GM19372 (cell line): ENCODE results near the gene S100G.
"Not testable (repeated sequence)": the region's sequence is repeated elsewhere in the genome, so short reads cannot be mapped to it uniquely, and the experiment has no call there.

ENCODE experiments used
- ATAC-seq: cut with Tn5 transposase; IDR thresholded peaks from one replicate; pipeline ENCODE4 v1.9.1; 2021; ENCODE audit warnings: mild to moderate bottlenecking, low read depth, moderate library complexity; ENCODE audit not compliant: unreplicated experiment

S100G gene, protein sequence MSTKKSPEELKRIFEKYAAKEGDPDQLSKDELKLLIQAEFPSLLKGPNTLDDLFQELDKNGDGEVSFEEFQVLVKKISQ

DNA sequence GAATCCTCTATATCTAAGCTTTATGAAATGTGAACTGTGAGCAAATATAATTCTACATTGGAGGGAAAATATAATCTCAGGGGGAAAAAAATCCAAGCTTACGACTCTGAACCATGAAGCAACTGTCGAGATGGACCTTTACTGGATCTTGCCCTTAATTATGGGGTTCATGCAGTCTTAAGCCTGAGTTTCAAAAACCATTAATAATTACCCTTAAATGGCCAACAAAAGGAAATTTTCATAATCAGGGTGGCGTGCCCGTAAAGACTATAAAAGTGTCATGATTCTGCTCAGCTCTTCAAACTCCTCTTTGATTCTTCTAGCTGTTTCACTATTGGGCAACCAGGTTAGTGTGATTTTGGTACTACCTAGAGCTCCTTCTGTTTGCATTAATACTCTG lies at the start of gene S100G:
Gene S100G (plus strand): TSS at position 301 of the 400 bp plus-strand sequence. CDS start 849 bp downstream, outside the sequence.
- no peak for ATAC-seq

GRCh38 chrX:16601885-16602284 lies 48.1 kb upstream of the S100G start:
- no peak for ATAC-seq

- ATAC-seq: not testable (repeated sequence)
Measured at GRCh38 chrX:16603235-16603634, 46.7 kb upstream of the S100G start.

GRCh38 chrX:16603822-16604221 lies 46.1 kb upstream of the S100G start:
- ATAC-seq: no peak

DNA sequence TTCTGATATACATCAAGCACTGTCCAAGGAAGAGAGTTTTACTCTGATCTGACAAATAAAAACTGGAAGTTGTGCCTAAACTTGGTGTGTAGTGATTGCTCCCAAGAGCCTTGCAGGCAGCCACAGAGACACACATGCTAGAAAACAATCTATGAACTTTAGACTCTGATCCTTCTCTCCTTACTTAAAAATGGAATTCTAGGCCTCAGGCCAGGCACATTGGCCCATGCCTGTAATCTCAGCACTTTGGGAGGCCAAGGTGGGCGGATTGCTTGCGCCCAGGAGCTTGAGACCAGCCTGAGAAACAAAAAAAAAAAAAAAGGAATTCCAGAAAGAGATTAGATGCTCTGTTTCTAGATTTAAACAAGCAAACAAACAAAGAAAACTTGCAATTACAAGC lies 45.6 kb upstream of the S100G start:
- no peak for ATAC-seq

DNA sequence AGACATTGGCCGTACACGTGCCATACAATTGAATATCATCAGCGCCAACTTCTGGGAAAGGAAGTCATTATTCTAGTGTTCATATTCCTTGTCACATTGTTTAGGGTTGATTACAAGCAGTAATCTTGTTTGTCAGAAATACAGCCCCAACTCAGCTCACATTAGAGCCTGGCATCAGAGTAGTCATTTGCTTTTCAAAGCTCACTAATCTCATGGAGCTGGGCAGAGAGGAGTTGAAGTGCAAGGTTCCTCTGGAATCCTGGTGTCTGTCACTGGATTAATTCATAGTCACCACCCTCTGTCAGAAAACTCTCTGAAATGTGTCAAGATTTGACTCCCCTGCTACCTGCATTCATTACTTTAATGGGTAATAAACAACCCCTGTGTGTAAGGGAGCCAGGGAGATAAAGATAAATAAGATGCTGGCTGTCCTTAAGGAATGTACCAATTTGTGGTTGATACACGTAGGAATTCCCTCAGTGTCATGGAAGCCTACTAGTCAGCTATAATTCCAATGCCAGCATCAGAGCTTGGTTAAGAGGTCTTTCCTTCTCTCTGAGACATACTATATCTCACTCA lies 43.7 kb upstream of the S100G start:
- no peak for ATAC-seq

- ATAC-seq: no peak
Measured at GRCh38 chrX:16610121-16610621, 39.8 kb upstream of the S100G start.

DNA sequence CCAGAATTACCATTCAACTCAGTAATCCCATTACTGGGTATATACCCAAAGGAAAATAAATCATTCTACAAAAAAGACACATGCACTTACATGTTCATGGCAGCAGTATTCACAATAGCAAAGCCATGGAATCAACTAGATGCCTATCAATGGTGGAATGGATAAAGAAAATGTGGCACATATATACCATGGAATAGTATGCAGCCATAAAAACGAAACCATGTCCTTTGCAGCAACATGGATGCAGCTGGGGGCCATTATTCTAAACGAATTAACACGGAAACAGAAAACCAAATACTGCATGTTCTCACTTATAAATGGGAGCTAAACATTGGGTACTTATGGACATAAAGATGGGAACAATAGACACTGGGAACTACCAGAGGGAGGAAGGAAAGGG lies 39.3 kb upstream of the S100G start:
- not testable (repeated sequence) for ATAC-seq

GRCh38 chrX:16612257-16612897 lies 37.6 kb upstream of the S100G start:
- ATAC-seq: no peak

DNA sequence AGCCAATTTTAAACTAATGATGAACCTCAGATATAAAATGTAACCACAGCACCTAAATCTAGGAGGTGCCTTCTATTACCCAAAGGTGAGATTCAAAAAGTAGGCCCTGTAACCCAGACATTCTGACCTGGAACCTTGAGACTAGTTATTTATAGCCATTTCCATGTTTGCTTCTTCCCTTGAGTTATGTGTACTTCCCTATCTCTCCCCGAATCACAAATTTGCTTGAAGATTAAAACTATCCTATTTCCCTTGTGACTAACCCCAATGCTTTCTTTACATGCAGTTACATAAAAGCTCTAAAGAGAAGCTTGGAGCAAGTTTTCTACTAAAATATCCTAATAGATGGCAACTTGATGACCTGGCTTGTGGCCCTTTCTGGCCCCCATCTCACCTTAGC lies 32.6 kb upstream of the S100G start:
- no peak for ATAC-seq

- ATAC-seq: no peak
Measured at GRCh38 chrX:16618422-16618821, 31.5 kb upstream of the S100G start.

DNA sequence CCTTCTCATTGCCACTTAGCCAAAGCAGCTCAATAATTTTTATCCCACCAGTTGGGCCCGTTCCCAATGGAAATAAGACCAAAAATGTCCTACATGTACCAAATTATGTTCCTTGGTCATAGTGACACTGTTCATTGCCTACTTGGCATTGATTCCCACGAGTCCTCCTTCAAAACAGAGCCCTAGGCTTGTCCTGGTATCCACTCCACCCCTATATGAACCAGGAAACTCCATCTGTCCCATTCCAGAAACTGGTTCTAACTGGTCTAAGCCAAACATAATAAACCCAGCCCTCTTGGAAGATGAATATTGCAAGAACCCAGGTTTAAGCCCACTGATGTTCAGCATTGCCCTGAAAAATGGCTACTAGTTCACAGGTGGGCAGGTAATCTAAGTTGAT lies 30.9 kb upstream of the S100G start:
- no peak for ATAC-seq

DNA sequence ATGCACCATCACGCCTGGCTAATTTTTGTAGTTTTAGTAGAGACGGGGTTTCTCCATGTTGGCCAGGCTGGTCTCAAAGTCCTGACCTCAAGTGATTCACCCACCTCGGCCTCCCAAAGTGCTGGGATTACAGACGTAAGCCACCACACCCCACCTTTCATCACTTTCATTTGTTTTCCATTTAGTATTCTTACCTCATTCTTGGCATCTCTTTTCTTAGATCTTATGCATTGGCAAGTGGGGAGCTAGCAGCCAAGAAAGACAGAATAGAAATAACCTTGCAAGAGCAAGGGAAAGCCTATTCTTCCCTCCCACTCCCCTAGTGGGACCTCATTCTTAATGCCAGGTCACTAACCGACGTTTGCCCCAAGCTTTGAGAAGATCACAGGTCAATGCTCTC lies 21.4 kb upstream of the S100G start:
- not testable (repeated sequence) for ATAC-seq

DNA sequence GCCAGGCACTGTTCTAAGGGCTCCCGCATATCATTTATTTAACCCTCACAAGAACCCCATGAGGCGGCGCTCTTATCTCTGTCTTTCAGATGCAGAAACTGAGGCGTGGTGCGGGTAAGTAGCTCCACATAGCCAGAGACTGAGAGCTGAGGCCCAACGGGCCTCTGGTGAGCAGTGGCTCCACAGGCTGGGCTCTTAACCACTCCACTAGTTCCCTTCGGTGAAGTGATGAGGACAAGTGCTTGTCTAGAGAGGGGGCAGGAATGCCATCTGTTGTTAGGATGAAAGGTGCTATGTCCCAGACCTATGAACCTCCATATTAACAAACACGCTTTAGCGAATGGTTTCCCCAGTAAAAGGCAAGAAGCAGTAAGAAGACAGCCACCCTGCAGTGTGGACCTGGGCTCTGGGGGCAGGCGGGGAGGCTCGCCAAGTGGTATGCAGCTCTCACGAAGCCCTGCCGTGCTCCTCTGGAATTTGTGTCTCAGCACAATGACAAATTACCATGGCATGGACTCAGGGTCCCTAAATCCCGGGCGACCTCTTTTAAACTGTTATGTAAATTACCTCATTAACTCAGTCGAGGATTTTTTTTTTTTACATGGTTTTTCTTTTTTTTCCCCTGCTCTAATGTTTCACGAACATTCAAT lies 20.9 kb upstream of the S100G start:
- ATAC-seq: no peak

GRCh38 chrX:16629909-16630308 lies 20.0 kb upstream of the S100G start:
- no peak for ATAC-seq

GRCh38 chrX:16633754-16634153 lies 16.2 kb upstream of the S100G start:
- ATAC-seq: no peak

GRCh38 chrX:16635040-16635439 lies 14.9 kb upstream of the S100G start:
- no peak for ATAC-seq

GRCh38 chrX:16635596-16635995 lies 14.4 kb upstream of the S100G start:
- no peak for ATAC-seq

- ATAC-seq: no peak
Measured at GRCh38 chrX:16638533-16638932, 11.4 kb upstream of the S100G start.

DNA sequence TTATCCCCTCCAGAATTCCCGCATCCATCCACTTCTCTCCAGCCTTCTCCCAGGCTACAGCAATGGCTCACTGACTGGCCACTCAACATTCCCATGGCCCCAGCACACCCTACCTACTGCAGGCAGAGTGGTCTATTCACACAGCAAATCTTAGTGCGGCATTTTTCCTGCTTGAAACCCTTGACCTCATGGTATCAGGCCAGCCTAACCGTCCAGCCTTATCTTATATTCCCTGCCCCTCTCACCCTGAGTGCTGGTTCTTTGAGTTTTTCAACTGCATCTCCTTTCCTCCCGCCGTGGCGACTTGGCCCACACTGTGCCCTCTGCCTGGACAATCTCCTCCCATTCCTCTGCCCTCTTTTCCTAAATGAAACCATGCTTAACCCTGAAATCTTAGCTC lies 10.0 kb upstream of the S100G start:
- no peak for ATAC-seq

DNA sequence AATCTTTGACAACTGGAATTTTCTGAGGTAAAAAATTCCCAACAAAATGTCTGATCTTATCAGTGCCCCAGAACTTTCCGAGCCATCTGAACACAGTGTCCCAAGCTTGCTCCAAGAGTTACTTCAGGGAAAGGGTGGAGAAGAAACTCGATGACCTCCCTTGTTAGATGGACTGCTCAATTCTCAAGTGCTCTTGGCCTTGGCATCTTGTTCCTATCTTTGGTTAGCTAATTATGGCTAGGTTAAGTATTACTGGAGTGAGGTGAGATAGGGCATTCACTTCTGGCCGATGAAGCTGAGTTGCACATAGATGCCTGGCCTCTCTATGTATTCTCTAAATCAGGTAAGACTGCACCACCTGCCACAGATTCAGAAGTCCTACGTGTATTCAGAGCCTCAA lies 9.1 kb upstream of the S100G start:
- no peak for ATAC-seq

DNA sequence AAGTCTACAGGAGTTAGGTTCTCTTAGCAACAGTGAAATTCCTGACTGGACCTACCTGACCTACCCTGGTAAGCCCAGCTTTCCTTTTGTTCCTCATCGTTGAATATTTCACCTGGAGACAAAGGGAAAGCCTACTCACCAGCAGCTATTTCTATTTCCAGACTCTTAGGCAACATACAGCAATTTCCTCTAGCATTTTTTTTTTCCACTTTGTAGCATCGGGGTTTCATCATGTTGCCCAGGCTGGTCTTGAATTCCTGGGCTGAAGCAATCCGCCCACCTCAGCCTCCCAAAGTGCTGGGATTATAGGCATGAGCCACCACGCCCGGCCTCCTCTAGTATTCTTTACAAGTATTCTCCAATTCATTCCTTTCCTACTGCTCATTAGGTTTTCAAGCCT lies 6.8 kb upstream of the S100G start:
- ATAC-seq: no peak
